ENCODE results near the gene FER. TPM values are rescaled to one million over a fixed set of nuclear protein-coding genes. Genes with fewer than 3 reads are reported as not detected.

FER gene
- total and polyA plus RNA-seq, 2 of the 8 experiments (the other 6 are each of a cell fraction or from before 2014, with no cell fraction given) = 1.3 to 15.8 TPM

DNA sequence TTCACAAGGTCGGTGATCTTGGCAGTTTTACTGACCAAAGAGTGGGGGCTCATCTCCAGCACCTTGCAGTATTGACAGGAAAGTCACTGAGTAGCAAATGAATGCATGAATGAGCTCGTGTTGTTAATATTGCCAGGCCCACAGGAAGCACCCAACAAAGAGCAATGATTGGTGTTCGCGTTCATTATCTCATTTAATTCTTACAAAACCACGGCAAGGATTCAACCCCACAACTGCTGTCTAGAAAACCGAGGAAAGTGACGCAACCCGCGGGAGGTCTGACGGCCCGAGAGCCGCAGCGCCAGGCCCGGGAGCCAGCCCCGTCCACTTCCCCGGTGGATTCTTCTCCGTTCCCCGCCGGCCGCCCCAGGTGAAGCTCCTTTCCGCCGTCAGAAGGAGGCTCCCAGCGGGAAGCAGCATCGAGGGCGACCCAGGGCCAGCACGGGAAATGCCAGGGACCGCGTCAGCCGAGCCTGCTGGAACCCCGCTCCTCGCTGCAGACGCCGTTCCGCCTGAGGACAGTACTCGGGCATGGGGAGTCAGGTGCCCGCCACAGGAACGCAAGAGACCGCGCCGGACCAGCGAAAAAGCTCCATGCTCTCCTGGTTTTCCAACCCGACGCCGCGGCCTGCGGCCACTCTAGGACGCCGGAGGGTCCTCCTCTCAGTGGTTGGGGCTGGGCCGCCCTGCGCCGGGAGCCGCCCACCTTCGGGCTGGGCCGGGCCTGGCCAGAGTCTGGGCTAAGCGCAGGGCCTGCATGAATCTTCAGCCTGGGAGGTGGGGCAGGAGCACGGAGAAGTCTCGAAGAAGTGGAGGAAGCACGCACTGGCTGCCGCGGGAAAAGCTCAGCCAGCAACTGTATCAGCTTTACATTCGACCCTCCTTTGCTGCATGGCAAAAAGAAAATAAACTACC, 19.8 kb upstream of the FER start (continued):
- TF ChIP-seq, protein P1, sequence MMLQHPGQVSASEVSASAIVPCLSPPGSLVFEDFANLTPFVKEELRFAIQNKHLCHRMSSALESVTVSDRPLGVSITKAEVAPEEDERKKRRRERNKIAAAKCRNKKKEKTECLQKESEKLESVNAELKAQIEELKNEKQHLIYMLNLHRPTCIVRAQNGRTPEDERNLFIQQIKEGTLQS (IDR thresholded peaks at IDR 0.05; ENCODE audit: insufficient read depth, low read depth, low read length) = no peak
- TF ChIP-seq SUZ12 (IDR thresholded peaks at IDR 0.05; ENCODE audit: low read length) = no peak
- TF ChIP-seq, protein P2, sequence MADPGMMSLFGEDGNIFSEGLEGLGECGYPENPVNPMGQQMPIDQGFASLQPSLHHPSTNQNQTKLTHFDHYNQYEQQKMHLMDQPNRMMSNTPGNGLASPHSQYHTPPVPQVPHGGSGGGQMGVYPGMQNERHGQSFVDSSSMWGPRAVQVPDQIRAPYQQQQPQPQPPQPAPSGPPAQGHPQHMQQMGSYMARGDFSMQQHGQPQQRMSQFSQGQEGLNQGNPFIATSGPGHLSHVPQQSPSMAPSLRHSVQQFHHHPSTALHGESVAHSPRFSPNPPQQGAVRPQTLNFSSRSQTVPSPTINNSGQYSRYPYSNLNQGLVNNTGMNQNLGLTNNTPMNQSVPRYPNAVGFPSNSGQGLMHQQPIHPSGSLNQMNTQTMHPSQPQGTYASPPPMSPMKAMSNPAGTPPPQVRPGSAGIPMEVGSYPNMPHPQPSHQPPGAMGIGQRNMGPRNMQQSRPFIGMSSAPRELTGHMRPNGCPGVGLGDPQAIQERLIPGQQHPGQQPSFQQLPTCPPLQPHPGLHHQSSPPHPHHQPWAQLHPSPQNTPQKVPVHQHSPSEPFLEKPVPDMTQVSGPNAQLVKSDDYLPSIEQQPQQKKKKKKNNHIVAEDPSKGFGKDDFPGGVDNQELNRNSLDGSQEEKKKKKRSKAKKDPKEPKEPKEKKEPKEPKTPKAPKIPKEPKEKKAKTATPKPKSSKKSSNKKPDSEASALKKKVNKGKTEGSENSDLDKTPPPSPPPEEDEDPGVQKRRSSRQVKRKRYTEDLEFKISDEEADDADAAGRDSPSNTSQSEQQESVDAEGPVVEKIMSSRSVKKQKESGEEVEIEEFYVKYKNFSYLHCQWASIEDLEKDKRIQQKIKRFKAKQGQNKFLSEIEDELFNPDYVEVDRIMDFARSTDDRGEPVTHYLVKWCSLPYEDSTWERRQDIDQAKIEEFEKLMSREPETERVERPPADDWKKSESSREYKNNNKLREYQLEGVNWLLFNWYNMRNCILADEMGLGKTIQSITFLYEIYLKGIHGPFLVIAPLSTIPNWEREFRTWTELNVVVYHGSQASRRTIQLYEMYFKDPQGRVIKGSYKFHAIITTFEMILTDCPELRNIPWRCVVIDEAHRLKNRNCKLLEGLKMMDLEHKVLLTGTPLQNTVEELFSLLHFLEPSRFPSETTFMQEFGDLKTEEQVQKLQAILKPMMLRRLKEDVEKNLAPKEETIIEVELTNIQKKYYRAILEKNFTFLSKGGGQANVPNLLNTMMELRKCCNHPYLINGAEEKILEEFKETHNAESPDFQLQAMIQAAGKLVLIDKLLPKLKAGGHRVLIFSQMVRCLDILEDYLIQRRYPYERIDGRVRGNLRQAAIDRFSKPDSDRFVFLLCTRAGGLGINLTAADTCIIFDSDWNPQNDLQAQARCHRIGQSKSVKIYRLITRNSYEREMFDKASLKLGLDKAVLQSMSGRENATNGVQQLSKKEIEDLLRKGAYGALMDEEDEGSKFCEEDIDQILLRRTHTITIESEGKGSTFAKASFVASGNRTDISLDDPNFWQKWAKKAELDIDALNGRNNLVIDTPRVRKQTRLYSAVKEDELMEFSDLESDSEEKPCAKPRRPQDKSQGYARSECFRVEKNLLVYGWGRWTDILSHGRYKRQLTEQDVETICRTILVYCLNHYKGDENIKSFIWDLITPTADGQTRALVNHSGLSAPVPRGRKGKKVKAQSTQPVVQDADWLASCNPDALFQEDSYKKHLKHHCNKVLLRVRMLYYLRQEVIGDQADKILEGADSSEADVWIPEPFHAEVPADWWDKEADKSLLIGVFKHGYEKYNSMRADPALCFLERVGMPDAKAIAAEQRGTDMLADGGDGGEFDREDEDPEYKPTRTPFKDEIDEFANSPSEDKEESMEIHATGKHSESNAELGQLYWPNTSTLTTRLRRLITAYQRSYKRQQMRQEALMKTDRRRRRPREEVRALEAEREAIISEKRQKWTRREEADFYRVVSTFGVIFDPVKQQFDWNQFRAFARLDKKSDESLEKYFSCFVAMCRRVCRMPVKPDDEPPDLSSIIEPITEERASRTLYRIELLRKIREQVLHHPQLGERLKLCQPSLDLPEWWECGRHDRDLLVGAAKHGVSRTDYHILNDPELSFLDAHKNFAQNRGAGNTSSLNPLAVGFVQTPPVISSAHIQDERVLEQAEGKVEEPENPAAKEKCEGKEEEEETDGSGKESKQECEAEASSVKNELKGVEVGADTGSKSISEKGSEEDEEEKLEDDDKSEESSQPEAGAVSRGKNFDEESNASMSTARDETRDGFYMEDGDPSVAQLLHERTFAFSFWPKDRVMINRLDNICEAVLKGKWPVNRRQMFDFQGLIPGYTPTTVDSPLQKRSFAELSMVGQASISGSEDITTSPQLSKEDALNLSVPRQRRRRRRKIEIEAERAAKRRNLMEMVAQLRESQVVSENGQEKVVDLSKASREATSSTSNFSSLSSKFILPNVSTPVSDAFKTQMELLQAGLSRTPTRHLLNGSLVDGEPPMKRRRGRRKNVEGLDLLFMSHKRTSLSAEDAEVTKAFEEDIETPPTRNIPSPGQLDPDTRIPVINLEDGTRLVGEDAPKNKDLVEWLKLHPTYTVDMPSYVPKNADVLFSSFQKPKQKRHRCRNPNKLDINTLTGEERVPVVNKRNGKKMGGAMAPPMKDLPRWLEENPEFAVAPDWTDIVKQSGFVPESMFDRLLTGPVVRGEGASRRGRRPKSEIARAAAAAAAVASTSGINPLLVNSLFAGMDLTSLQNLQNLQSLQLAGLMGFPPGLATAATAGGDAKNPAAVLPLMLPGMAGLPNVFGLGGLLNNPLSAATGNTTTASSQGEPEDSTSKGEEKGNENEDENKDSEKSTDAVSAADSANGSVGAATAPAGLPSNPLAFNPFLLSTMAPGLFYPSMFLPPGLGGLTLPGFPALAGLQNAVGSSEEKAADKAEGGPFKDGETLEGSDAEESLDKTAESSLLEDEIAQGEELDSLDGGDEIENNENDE (IDR thresholded peaks at IDR 0.05; ENCODE audit: insufficient replicate concordance, low read length) = no peak
- TF ChIP-seq, protein P3, sequence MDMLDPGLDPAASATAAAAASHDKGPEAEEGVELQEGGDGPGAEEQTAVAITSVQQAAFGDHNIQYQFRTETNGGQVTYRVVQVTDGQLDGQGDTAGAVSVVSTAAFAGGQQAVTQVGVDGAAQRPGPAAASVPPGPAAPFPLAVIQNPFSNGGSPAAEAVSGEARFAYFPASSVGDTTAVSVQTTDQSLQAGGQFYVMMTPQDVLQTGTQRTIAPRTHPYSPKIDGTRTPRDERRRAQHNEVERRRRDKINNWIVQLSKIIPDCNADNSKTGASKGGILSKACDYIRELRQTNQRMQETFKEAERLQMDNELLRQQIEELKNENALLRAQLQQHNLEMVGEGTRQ (IDR thresholded peaks at IDR 0.05; ENCODE audit: low read length) = no peak
- TF ChIP-seq, protein P4, sequence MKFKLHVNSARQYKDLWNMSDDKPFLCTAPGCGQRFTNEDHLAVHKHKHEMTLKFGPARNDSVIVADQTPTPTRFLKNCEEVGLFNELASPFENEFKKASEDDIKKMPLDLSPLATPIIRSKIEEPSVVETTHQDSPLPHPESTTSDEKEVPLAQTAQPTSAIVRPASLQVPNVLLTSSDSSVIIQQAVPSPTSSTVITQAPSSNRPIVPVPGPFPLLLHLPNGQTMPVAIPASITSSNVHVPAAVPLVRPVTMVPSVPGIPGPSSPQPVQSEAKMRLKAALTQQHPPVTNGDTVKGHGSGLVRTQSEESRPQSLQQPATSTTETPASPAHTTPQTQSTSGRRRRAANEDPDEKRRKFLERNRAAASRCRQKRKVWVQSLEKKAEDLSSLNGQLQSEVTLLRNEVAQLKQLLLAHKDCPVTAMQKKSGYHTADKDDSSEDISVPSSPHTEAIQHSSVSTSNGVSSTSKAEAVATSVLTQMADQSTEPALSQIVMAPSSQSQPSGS (IDR thresholded peaks at IDR 0.05; ENCODE audit: low read length) = no peak; the same call in 1 of the 2 replicates
